NCI-H1105 treated with DMSO at 0.1 percent for 48 hours (cell line): ENCODE measurements around the gene LZIC.

Experiments used
- DNase-seq: peaks from one replicate; lab custom pipeline; 2025; lab: John Stamatoyannopoulos, UW

Gene LZIC

DNA sequence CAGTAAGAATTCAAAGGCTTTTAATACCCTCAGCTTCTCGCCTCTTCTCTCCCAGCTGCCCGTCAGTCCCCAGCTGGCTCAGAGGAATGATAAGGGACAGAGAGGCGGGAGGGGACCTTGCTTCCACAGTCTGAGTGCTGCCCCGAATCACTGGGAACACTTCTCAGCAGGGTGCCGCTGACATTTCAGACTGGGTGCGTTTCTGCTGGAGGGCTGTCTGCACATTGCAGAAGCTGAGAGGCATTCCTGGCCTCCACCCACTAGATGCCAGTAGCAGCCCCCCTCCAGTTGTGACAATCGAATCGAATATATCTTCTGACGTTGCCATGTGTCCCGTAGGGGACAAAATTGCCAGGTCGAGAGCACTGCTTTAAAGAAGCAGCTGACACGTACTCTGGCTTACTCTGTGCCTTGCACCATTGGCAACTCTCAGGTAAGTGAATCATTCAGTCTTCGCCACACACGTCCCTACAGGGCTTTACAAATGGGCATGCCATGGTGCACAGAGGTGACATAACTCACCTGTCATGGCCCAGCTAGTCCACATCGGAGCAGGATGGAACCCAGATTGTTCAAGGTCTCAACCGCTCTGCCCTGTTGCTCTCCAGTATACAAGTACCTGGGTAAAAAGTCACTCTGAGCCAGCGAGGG, 57.0 kb downstream of the LZIC start:
- DNase-seq: no peak

DNA sequence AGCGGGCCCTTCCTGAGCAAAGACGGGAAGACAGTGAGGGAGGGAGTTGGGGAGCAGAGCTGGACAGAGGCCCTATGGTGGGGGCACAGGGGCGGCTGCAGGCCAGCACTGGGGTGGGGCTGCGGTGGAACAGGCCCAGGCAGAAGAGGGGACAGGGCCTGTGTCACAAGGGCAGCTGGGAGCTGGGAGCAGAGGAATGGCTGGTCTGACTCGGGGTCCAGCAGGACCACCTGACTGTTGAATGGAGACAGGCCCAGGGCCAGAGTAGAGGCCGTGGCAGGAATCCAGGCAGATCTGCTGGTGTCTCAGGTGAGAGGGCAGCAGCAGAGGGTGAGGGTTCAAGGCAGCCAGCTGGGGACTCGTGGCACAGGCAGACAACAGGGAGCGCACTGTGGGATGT, 58.4 kb downstream of the LZIC start:
- no peak for DNase-seq

DNA sequence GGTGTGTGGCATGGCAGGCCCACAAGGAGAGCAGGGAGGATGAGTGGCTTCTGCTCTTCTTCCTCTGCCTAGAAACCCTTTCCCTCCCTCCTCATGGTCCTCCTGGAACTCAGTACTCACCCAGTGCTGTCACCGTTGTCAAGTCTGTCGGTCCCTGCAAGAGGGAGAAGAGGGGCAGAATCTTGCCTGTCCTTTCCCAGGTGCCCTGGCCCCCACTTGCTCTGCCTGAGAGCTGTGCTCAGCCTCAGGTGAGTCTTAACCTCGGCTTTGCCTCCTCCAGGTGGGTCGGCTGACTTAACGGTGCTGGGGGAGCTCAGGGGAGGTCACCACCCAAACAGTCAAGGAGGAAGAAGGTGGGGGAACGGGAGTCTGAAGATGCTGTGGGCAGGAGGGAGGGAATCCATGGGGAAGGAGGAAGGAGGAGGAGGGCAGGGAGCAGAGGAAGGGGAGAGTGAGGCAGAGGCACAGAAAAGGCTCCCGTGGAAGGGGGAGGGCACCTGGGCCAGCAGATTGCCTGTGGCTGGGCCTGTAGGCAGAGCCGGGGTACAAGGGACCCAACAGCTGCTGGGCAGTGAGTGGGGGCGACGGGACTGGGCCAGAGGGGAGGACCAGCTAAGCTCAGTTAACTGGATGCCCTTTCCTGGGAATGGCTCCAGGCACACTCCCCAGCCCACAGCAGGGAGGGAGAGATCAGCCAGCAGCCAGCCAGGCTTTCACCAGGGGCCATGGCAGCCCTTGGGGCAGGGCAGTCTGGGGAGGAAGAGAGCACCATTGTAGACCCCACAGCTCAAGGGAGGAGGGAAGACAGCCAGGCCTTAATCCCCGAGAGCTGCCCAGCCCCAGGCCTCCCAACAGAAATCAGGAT, 59.4 kb downstream of the LZIC start:
- DNase-seq: no peak

DNA sequence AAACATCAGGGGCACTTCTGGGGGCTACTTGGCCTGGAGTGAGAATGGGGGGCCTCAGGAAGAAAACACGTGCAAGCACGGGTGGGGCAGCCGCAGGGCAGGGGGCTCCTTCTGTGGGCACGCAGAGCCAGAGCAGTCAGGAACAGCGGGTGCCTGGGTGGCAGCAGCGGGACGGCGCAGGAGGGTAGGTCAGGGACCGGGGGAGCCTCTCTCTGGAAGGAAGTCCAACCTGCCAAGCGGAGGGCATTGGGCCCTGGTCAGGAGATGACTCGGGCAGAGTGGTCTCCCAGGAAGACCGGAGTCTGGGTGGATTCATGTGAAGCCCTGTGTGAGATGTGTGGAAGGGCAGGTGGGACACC, 60.3 kb downstream of the LZIC start:
- DNase-seq: no peak

DNA sequence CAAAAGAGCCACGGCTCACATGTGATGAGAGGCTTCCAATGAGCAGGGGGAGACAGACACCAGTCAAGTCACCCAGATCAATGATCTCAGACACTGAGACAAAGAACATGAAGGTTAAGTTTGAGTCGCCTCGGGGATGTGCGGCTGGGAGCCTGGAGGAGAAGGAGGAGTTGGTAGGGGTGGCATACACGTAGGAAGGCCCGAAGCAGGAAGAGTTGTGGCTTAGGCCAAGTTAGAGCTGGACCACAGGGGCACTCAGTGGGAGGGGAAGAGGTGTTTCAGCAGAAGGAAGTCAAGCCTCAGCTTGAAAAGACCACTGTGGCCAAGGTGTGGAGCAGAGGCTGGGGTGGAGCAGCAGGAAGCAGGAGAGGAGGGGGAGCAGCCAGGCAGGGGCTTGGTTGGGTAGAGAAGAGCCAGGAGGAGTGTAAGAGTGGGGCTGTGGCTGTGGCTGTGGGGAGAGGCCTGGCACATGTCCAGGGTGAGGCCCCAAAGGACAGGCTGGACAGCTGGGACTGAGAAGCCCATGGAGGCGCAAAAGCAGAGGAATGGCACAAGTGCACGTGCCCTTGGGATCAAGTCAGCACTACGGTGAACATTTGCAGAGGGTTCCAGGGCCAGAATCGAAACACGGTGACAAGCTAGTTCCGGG, 60.8 kb downstream of the LZIC start:
- DNase-seq: no peak

DNA sequence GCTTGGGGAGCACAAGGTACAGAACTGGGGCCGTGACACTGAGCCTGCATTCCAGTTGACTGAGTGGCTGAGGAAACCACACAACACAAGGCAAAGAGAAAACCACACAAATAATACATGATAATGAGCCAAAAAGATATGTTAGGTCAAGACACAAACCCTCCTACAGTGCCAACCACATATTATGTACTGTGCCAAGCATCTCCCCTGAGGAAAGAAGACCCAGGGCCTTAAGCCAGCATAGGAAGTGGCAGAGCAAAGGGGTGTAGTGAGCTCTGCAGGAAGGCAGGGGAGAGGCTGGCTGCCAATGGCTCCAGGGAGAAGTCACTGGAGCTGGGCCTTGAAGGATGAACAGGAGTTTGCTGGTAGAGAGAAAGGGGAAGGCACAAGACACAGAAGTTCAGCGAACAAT, 61.3 kb downstream of the LZIC start:
- no peak for DNase-seq
